ENCODE data around the gene TSPEAR.

GRCh38 chr21:44752671-44753235 is 41.4 kb upstream of the TSPEAR start:
- peak in 1 of 4 experiments; percentile 33 for TF ChIP-seq CTCF (IDR thresholded peaks at IDR 0.05)
- no peak for TF ChIP-seq POLR2A (IDR thresholded peaks at IDR 0.05)

Data from prostate gland (tissue), 2 donors.